HEK293 (cell line): ENCODE measurements around the gene GSN.
A peak's percentile ranks its signal among the peaks of the same experiment; 100 is the strongest.

Experiments used
- BCL11A ChIP-seq: fragments of 450-650 bp; formaldehyde crosslinking; IDR thresholded peaks from 2 replicates; pipeline ENCODE4 v1.5.1; 2016; ENCODE audit warnings: low read depth, missing biosample characterization, missing genetic modification characterization
- GFI1B ChIP-seq: fragments of 450-650 bp; formaldehyde crosslinking; IDR thresholded peaks from 2 replicates; pipeline ENCODE4 v1.5.1; 2016; ENCODE audit warnings: missing biosample characterization, missing genetic modification characterization
- HOXA7 ChIP-seq: sonication (generic); formaldehyde crosslinking; IDR thresholded peaks from 2 replicates; pipeline ENCODE4 v1.8.1; 2022; ENCODE audit warnings: missing genetic modification reagents, borderline replicate concordance
- KLF17 ChIP-seq: fragments of 450-650 bp; formaldehyde crosslinking; IDR thresholded peaks from 2 replicates; pipeline ENCODE4 v1.5.1; 2016; ENCODE audit warnings: missing biosample characterization, missing genetic modification characterization
- KLF9 ChIP-seq: fragments of 450-650 bp; formaldehyde crosslinking; IDR thresholded peaks from 2 replicates; pipeline ENCODE4 v1.5.1; 2016; ENCODE audit warnings: missing biosample characterization, missing genetic modification characterization, low read depth
- PRDM2 ChIP-seq: fragments of 450-650 bp; formaldehyde crosslinking; IDR thresholded peaks from 2 replicates; pipeline ENCODE4 v1.5.1; 2016; ENCODE audit warnings: missing biosample characterization, missing genetic modification characterization, borderline replicate concordance
- RBAK ChIP-seq: fragments of 450-650 bp; formaldehyde crosslinking; IDR thresholded peaks from 2 replicates; pipeline ENCODE4 v1.5.1; 2016; ENCODE audit warnings: missing biosample characterization, missing genetic modification characterization
- SP2 ChIP-seq: fragments of 450-650 bp; formaldehyde crosslinking; IDR thresholded peaks from 2 replicates; pipeline ENCODE4 v1.5.1; 2016; ENCODE audit warnings: missing biosample characterization, missing genetic modification characterization
- TRIM28 ChIP-seq: IDR thresholded peaks from 2 replicates; pipeline ENCODE4 v1.6.1; 2011; ENCODE audit warnings: low read length, control low read depth, borderline replicate concordance
- ZBTB49 ChIP-seq: fragments of 450-650 bp; formaldehyde crosslinking; IDR thresholded peaks from 2 replicates; pipeline ENCODE4 v1.5.1; 2016; ENCODE audit warnings: missing biosample characterization, missing genetic modification characterization, low read depth
- ZNF184 ChIP-seq: fragments of 450-650 bp; IDR thresholded peaks from 2 replicates; pipeline ENCODE4 v1.5.1; 2018; ENCODE audit warnings: missing biosample characterization, mild to moderate bottlenecking, missing genetic modification characterization
- ZNF292 ChIP-seq: fragments of 450-650 bp; formaldehyde crosslinking; IDR thresholded peaks from 2 replicates; pipeline ENCODE4 v1.5.1; 2016; ENCODE audit warnings: low read depth, missing biosample characterization, missing genetic modification characterization, borderline replicate concordance
- ZNF324 ChIP-seq: fragments of 450-650 bp; formaldehyde crosslinking; IDR thresholded peaks from 2 replicates; pipeline ENCODE4 v1.5.1; 2016; ENCODE audit warnings: missing biosample characterization, missing genetic modification characterization
- ZNF394 ChIP-seq: fragments of 450-650 bp; formaldehyde crosslinking; IDR thresholded peaks from 2 replicates; pipeline ENCODE4 v1.5.1; 2016; ENCODE audit warnings: missing biosample characterization, missing genetic modification characterization, mild to moderate bottlenecking, moderate library complexity, borderline replicate concordance
- ZNF426 ChIP-seq: fragments of 450-650 bp; formaldehyde crosslinking; IDR thresholded peaks from 2 replicates; pipeline ENCODE4 v1.5.1; 2017; ENCODE audit warnings: missing biosample characterization, missing genetic modification characterization, mild to moderate bottlenecking, inconsistent platforms, moderate library complexity
- ZNF488 ChIP-seq: fragments of 450-650 bp; formaldehyde crosslinking; IDR thresholded peaks from 2 replicates; pipeline ENCODE4 v1.5.1; 2016; ENCODE audit warnings: missing biosample characterization, missing genetic modification characterization
- ZNF513 ChIP-seq: fragments of 450-650 bp; IDR thresholded peaks from 2 replicates; pipeline ENCODE4 v1.5.1; 2018; ENCODE audit warnings: missing biosample characterization, missing genetic modification characterization
- ZNF549 ChIP-seq: fragments of 450-650 bp; IDR thresholded peaks from 2 replicates; pipeline ENCODE4 v1.5.1; 2018; ENCODE audit warnings: missing biosample characterization, missing genetic modification characterization, mild to moderate bottlenecking, inconsistent platforms, moderate library complexity
- ZNF560 ChIP-seq: fragments of 450-650 bp; formaldehyde crosslinking; IDR thresholded peaks from 2 replicates; pipeline ENCODE4 v1.5.1; 2017; ENCODE audit warnings: missing biosample characterization, missing genetic modification characterization, borderline replicate concordance
- ZNF629 ChIP-seq: fragments of 450-650 bp; formaldehyde crosslinking; IDR thresholded peaks from 2 replicates; pipeline ENCODE4 v1.5.1; 2017; ENCODE audit warnings: missing biosample characterization, missing genetic modification characterization
- ZNF645 ChIP-seq: fragments of 450-650 bp; formaldehyde crosslinking; IDR thresholded peaks from 2 replicates; pipeline ENCODE4; 2016; ENCODE audit warnings: missing biosample characterization, missing genetic modification characterization
- ZNF670 ChIP-seq: fragments of 450-650 bp; formaldehyde crosslinking; IDR thresholded peaks from 2 replicates; pipeline ENCODE4 v1.5.1; 2016; ENCODE audit warnings: missing biosample characterization, missing genetic modification characterization, low read depth
- ZNF792 ChIP-seq: fragments of 450-650 bp; formaldehyde crosslinking; IDR thresholded peaks from 2 replicates; pipeline ENCODE4 v1.5.1; 2016; ENCODE audit warnings: missing biosample characterization, missing genetic modification characterization

GSN gene

GRCh38 chr9:121286973-121287741 lies 19.2 kb downstream of the GSN start (continued):
- no peak for TF ChIP-seq PRDM2 (tag by site-specific recombination)
- peak; percentile 90 for TF ChIP-seq KLF17 (tag by site-specific recombination)
- no peak for TF ChIP-seq RBAK
- peak; percentile 54 for TF ChIP-seq SP2 (tag by site-specific recombination)
- no peak for TF ChIP-seq ZBTB49 (tag by site-specific recombination)
- TF ChIP-seq ZNF629 (tag by site-specific recombination): 0 out of 2 replicates have a peak, but pooled peaks have one; percentile 64
- TF ChIP-seq GFI1B (tag by site-specific recombination): no peak
- TF ChIP-seq HOXA7 (CRISPR knock-in tag): no peak
- TF ChIP-seq ZNF184 (tag by site-specific recombination): no peak
- peak; percentile 60; the same call in 1 of the 2 replicates for TF ChIP-seq BCL11A (tag by site-specific recombination)
- no peak for TF ChIP-seq ZNF513
- peak; percentile 19; the same call in 1 of the 2 replicates for TF ChIP-seq KLF9
- TF ChIP-seq ZNF549 (tag by site-specific recombination): no peak
- TF ChIP-seq ZNF488: no peak
- no peak for TF ChIP-seq ZNF645 (tag by site-specific recombination)
- TF ChIP-seq ZNF426 (tag by site-specific recombination): no peak
- TF ChIP-seq ZNF292 (tag by site-specific recombination): no peak
- no peak for TF ChIP-seq ZNF792 (tag by site-specific recombination)
- TF ChIP-seq TRIM28: peak; percentile 54
- peak; percentile 35; the same call in 1 of the 2 replicates for TF ChIP-seq ZNF394 (tag by site-specific recombination)
- no peak for TF ChIP-seq ZNF560 (tag by site-specific recombination)
- TF ChIP-seq ZNF670: no peak
- TF ChIP-seq ZNF324 (tag by site-specific recombination): no peak
